Regular cardiac myocyte (primary cell): ENCODE results near the gene SULT6B1. TPM values are rescaled to one million over a fixed set of nuclear protein-coding genes. Genes with fewer than 3 reads are reported as not detected.

ENCODE experiments used
- total RNA-seq: library from RNA; depleted of rRNA; stranded (reverse); fragments of >200 nt; gene quantifications from 2 replicates; pipeline ENCODE4 v1.2.3, GENCODE V29; 2014

Gene SULT6B1
- not detected in 2 replicates for total RNA-seq

DNA sequence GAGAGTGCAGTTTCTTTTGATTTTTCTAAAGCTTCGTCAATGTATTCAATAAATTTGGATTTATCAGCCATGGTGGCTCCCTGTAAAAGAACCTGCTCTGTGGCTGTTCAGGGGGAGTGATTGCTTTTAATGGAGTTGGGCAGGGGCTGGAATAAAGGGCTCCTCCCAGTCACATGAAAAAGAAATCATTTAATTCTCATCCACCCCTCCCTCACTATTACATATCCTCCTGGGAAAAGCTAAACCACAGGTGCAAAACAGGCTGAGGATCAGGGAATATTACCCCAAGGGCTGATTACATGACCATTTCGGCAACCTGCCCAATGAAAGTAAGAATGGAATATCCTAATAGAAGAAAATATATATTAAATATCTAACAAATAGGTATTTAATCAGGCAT is at the start of gene SULT6B1:
TSS of gene SULT6B1 (minus strand) at position 101 of the 400 bp plus-strand sequence. CDS start at position 71, 30 bp downstream.

DNA sequence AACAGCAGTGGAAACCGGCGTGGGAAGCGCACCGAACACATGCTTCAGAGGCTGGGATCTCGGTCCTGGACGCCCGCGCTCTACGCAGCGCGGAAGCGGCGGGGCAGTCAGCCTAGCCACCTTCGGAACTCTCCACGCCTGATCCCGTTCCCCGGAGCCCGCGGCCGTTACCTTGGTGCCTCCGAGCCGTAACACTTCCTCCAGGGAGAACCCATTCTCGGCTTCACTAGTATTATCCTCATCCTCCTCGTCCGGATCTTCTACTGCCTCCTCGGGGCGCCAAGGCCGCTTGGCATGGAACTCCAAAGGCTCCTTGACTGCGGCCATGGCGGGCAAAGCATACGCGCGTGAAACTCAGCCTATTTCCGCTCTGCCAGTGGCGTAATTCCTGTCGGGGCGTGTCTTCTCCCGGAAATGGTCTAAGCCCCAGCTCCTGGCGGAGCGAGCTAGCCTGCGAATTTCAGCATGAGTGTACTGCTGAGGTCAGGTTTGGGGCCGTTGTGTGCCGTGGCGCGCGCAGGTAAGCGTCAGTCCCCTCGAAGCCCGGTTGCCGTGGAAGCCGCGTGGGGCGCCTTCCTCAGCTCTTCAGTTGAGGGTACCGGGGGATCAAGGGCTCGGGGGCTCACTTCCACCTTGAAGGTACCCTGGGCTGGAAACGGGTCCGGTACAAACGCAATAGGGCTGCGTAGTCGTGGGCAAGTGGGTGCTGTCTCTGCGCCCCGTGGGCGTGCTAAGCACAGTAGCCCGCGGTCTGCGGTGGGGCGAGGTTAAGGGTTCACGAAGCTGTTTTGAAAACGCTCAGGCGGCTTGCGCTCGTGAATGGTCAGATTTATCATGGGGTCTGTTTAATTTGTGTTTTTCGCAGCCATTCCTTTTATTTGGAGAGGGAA is 43.0 kb upstream of the SULT6B1 start, which contains the start of the genes CEBPZ and NDUFAF7:
TSS of gene CEBPZ (minus strand) at position 356 of the 890 bp plus-strand sequence. CDS start at position 327, 29 bp downstream.
TSS of gene NDUFAF7 (plus strand) at position 418 of the 890 bp plus-strand sequence. CDS start at position 466, 48 bp downstream.

GRCh38 chr2:37196320-37197195 is 8.1 kb upstream of the SULT6B1 start, which contains the start of gene CEBPZOS:
Gene CEBPZOS, plus strand, starts transcription at chr2:37196496. Its CDS starts 3,209 bp downstream, at chr2:37199705.

GRCh38 chr2:37156857-37157714 is 31.4 kb downstream of the SULT6B1 start, which contains the start of gene EIF2AK2:
Gene EIF2AK2, minus strand, starts transcription at chr2:37156980. Its CDS starts 9,174 bp downstream, at chr2:37147806.

Other genes with a start within 250 kb of the SULT6B1 start
- gene STRN, start 222.1 kb downstream of the SULT6B1 start, total RNA-seq = 14.1 and 14.4 TPM in 2 replicates
- 19.9 and 27.9 TPM in 2 replicates for gene HEATR5B, start 104.3 kb downstream of the SULT6B1 start, total RNA-seq
- 7.0 and 10.9 TPM in 2 replicates for gene GPATCH11, start 104.2 kb downstream of the SULT6B1 start, total RNA-seq
- 25.1 and 37.0 TPM in 2 replicates for gene EIF2AK2, start 31.7 kb downstream of the SULT6B1 start, total RNA-seq
- 13.0 and 13.8 TPM in 2 replicates for gene CEBPZOS, start 7.8 kb upstream of the SULT6B1 start, total RNA-seq
- 58.3 and 83.4 TPM in 2 replicates for gene CEBPZ, start 42.9 kb upstream of the SULT6B1 start, total RNA-seq
- 12.3 and 18.6 TPM in 2 replicates for gene NDUFAF7, start 43.0 kb upstream of the SULT6B1 start, total RNA-seq
- 53.7 and 58.1 TPM in 2 replicates for gene PRKD3, start 136.2 kb upstream of the SULT6B1 start, total RNA-seq
- gene QPCT, start 156.0 kb upstream of the SULT6B1 start, total RNA-seq = 3.8 and 35.0 TPM in 2 replicates